RWPE2 (cell line): ENCODE measurements around the gene FAT2.
A peak's percentile ranks its signal among the peaks of the same experiment; 100 is the strongest.

Experiments
- ATAC-seq: fragments of 200-7000 bp; cut with Tn5 transposase; 3 replicates; pipeline ENCODE4 v1.9.1; 2021; ENCODE audit warnings: low read depth
- DNase-seq: peaks from one replicate; pipeline ENCODE4 v3.0.0-alpha.2; 2020; ENCODE audit warnings: low spot score
- H3K27ac ChIP-seq: fragments of 450-650 bp; 2 replicates; pipeline ENCODE4 v1.5.1; 2017; ENCODE audit warnings: mild to moderate bottlenecking; ENCODE audit not compliant: poor library complexity, severe bottlenecking
- H3K27me3 ChIP-seq: fragments of 250-450 bp; sonication (Bioruptor Pico); 2 replicates; pipeline ENCODE4 v1.5.1; 2021; ENCODE audit warnings: mild to moderate bottlenecking, moderate library complexity; ENCODE audit not compliant: insufficient read depth, poor library complexity, severe bottlenecking
- H3K36me3 ChIP-seq: fragments of 250-450 bp; sonication (Bioruptor Pico); 2 replicates; pipeline ENCODE4 v1.5.1; 2020; ENCODE audit warnings: low read depth, mild to moderate bottlenecking, moderate library complexity
- H3K4me1 ChIP-seq: fragments of 250-450 bp; sonication (Bioruptor Pico); 2 replicates; pipeline ENCODE4 v1.5.1; 2021; ENCODE audit warnings: mild to moderate bottlenecking, moderate library complexity; ENCODE audit not compliant: insufficient read depth, poor library complexity, severe bottlenecking
- H3K4me3 ChIP-seq: fragments of 250-450 bp; sonication (Bioruptor Pico); 2 replicates; pipeline ENCODE4 v1.5.1; 2021; ENCODE audit warnings: mild to moderate bottlenecking, moderate library complexity; ENCODE audit not compliant: severe bottlenecking
- H3K9me3 ChIP-seq: fragments of 250-450 bp; sonication (Bioruptor Pico); 2 replicates; pipeline ENCODE4 v1.5.1; 2021; ENCODE audit warnings: mild to moderate bottlenecking, moderate library complexity; ENCODE audit not compliant: severe bottlenecking
- TF ChIP-seq, protein P1 (sequence below): fragments of 450-650 bp; IDR thresholded peaks from one replicate; pipeline ENCODE4 v1.5.1; 2017; ENCODE audit warnings: mild to moderate bottlenecking, moderate library complexity; ENCODE audit not compliant: poor library complexity, severe bottlenecking

Gene FAT2

DNA sequence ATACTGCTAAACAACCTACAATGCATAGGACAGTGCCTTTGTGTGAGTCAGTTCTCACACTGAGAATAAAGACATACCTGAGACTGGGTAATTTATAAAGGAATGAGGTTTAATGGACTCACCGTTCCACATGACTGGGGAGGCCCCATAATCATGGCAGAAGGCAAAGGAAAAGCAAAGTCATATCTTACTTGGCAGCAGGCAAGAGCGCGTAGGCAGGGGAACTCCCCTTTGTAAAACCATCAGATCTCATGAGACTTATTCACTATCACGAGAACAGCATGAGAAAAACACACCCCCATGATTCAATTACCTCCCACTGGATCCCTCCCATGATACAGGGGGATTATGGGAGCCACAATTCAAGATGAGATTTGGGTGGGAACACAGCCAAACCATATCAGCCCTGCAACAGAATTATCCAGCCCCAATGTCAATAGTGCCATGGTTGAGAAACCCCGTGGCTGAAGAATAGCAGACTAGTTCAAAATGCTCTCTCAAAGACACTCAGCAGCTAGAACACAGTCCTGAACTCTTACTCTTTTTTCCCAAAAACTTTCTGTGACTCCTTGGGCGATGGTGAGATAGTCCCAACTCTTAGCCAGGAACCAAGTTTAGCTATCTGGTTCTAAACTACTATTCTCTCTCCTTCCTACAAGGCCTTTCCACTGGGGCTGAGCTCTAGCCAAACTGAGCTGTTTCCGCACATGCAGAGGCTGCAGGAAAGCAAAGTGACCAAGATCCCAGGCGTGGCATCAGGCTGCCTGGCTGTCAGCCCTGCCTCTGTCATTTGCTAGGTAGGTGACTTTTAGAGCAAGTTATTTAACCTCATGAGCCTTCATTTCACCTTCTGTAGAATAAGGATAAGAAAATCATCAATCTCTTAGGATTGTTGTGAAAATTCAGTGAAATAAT lies 21.7 kb downstream of the FAT2 start:
- no peaks in the 10 kb centered on the region for H3K27me3 ChIP-seq
- H3K4me1 ChIP-seq: peaks cover 55% of the 10 kb centered on the region
- H3K36me3 ChIP-seq: peaks cover 64% of the 10 kb centered on the region
- ATAC-seq (no peak), DNase-seq (no peak)
- TF ChIP-seq, protein P1, sequence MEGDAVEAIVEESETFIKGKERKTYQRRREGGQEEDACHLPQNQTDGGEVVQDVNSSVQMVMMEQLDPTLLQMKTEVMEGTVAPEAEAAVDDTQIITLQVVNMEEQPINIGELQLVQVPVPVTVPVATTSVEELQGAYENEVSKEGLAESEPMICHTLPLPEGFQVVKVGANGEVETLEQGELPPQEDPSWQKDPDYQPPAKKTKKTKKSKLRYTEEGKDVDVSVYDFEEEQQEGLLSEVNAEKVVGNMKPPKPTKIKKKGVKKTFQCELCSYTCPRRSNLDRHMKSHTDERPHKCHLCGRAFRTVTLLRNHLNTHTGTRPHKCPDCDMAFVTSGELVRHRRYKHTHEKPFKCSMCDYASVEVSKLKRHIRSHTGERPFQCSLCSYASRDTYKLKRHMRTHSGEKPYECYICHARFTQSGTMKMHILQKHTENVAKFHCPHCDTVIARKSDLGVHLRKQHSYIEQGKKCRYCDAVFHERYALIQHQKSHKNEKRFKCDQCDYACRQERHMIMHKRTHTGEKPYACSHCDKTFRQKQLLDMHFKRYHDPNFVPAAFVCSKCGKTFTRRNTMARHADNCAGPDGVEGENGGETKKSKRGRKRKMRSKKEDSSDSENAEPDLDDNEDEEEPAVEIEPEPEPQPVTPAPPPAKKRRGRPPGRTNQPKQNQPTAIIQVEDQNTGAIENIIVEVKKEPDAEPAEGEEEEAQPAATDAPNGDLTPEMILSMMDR: no peak
- H3K9me3 ChIP-seq: no peaks in the 10 kb centered on the region
- H3K4me3 ChIP-seq: no peak overlapping the region
- H3K27ac ChIP-seq: peak overlapping the region; percentile 95

DNA sequence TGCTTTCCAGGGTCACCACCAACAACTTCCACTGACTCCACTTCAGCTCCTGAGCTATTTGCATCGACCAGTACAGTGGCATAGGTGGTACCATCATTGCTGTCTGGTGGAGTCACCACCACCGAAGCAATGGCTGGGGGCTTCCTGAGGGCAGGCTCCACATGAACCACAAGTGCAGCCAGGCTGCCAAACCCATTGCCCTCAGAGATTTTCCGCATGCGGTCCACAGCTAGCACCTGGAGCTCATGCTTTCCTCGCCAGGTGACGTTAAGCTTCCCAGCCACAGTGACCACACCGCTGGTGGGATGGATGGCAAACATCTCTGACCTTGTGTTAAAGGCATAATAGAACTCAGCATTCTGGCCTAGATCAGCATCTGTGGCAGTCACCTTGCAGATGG lies 23.1 kb downstream of the FAT2 start:
- Histone ChIP-seq H3K27ac (no peak overlapping the region), H3K4me1 (peaks cover 42% of the 10 kb centered on the region), H3K27me3 (no peaks in the 10 kb centered on the region), H3K36me3 (peaks cover 78% of the 10 kb centered on the region), H3K9me3 (no peaks in the 10 kb centered on the region), H3K4me3 (no peak overlapping the region)
- no peak for DNase-seq
- TF ChIP-seq, protein P1: no peak
- no peak for ATAC-seq

DNA sequence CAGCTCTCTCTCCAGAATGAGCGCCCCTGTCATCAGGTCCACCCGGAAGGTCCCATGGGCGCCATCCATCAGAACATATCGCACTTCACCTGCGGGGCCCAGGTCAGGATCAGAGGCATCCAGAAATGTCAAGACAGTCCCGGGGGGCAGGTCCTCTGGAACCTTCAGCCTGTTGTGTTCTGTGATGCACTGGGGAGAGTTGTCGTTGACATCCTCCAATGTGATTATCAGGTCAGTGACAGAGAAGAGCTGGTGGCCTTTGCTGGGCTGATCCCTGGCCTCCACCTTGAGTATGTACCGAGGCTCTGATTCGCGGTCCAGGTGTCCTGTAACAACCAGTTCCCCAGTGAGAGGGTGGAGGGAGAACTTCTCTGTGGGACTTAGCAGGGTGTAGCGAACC lies 25.2 kb downstream of the FAT2 start:
- no peak for ATAC-seq
- H3K36me3 ChIP-seq: peaks cover 93% of the 10 kb centered on the region
- no peaks in the 10 kb centered on the region for H3K27me3 ChIP-seq
- H3K4me3 ChIP-seq: no peak overlapping the region
- peaks cover 21% of the 10 kb centered on the region for H3K4me1 ChIP-seq
- no peak overlapping the region for H3K27ac ChIP-seq
- TF ChIP-seq, protein P1: no peak
- no peaks in the 10 kb centered on the region for H3K9me3 ChIP-seq
- no peak for DNase-seq

DNA sequence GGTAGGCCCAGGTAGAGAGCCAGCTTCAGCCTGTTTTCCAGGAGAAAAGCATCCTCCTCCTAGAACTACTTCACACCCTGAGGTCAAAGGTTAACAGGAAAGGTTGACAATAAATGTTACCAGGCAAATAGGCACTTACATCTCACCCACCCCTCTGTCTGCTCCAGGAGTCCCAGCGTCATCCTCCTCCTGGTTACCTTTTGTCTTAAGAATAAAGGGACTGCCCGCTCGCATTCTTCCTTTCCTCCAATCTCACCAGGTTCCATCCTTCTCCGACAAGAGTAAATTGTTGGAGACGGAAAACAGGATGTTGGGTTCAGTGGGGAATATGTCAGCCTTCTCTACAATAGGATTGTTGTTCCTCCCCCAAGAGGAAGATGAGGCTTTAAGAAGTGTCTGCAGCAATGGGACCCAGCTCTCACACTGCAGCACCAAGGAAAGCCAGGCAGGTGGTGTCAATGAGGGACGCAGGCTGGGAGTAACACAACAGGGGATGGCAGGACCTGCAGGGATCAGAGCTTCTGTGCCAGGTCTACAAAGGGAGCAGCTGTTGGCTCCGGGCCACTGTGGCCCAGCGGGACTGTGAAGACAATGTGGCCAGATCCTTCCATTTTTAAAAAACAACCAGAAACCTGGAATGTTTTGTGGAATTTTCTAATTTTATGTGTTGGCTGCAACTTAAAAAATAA lies 29.0 kb downstream of the FAT2 start:
- Histone ChIP-seq H3K27me3 (no peaks in the 10 kb centered on the region), H3K27ac (no peak overlapping the region), H3K4me3 (no peak overlapping the region), H3K36me3 (peaks cover 97% of the 10 kb centered on the region), H3K4me1 (no peaks in the 10 kb centered on the region), H3K9me3 (no peaks in the 10 kb centered on the region)
- DNase-seq: no peak
- ATAC-seq: no peak
- TF ChIP-seq, protein P1: no peak
